GM13977 (cell line): ENCODE data around the gene MX2.

Source experiments
- DNase-seq: peaks from one replicate; pipeline ENCODE4 v3.0.0; 2012; ENCODE audit warnings: low spot score
- CTCF ChIP-seq: IDR thresholded peaks from 2 replicates; pipeline ENCODE4 v1.5.1; 2012; ENCODE audit warnings: mild to moderate bottlenecking, control low read depth; ENCODE audit not compliant: insufficient read depth; ENCODE audit errors: extremely low read depth, missing control alignments
- in situ Hi-C: fragments of 300-500 bp; cut with MboI; formaldehyde crosslinking; loops from one replicate; pipeline ENCODE4 v1.12.0; 2022; ENCODE audit warnings: low sequenced_read_pairs, low pct_unique_long_range_greater_than_20kb, mixed read lengths, inconsistent platforms; ENCODE audit not compliant: unreplicated experiment

MX2 gene

DNA sequence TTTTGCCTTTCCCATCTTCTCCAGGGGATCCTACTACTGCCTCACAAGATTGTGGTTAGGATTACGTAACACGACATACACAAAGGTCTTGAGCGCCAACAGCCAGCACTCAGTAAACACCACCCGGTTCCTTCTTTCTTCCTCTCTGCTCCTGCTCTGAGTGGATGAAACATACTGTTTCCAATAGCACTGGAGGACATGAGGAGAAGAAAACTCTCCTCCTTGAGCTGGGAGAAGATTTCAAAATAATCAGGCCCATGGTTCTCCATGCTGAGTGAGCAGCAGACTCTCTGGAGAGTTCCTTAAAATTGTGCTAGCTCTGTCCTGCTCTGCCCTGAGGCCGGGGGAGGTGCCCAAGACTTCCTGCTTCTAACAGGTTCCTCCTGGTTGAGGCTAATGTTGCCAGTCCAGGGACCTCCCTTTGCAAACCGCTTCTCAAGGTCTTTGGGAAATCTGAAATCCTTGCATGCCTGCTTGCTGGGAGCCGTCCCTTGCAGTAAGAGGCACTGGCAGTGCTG, 34.8 kb downstream of the MX2 start:
- no peak for TF ChIP-seq CTCF
- in situ Hi-C loops = no loop called here
- no peak for DNase-seq

DNA sequence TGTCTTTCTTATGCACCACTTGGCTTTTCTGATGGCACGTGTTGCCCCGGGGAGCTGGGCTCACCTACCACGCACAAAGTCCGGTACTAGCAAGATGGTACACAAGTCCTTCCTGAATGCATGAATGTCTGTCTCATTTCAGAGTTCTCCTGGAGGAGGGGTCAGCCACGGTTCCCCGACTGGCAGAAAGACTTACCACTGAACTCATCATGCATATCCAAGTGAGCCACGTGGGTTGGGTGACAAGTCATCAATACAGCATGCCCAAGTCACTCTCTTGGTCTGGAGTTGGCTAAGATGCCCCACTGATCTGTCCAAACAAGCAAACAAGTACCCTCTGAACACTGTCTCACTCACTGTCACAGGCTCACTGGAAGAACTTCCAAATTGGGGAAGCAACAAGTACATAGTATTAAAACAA, 35.7 kb downstream of the MX2 start:
- DNase-seq = no peak
- in situ Hi-C loops = no loop called here
- no peak for TF ChIP-seq CTCF

GRCh38 chr21:41398251-41398650, 36.4 kb downstream of the MX2 start:
- no peak for DNase-seq

DNA sequence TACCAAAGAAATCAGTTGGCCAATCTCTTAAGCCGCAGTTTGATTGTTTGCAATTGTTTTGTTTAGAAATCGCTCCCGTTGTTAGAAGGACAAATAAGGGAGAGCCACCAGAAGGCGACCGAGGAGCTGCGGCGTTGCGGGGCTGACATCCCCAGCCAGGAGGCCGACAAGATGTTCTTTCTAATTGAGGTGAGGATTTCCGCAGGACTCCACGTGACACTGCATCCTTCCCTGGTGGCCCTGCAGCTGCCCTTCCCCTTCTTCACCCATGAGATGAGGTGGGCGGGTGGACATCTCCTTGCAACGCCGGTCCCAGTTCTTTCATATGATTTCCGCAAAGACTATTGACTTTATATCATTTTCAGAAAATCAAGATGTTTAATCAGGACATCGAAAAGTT, 37.0 kb downstream of the MX2 start:
- in situ Hi-C loops = no loop called here
- TF ChIP-seq CTCF = no peak
- no peak for DNase-seq

More at GRCh38 chr21:41398251-41398650, 36.4 kb downstream of the MX2 start:
- TF ChIP-seq CTCF = no peak
- in situ Hi-C loops = no loop called here

GRCh38 chr21:41399246-41399800, 37.5 kb downstream of the MX2 start:
- TF ChIP-seq CTCF = no peak
- in situ Hi-C loops = no loop called here
- no peak for DNase-seq

GRCh38 chr21:41402231-41402630, 40.4 kb downstream of the MX2 start:
- TF ChIP-seq CTCF = no peak
- DNase-seq = no peak
- in situ Hi-C loops = no loop called here
